DOHH2 (cell line): ENCODE results near the gene ROR2.

Experiments used
- H3F3A ChIP-seq: fragments of 200-600 bp; sonication (generic), shearing (Covaris generic); 2 replicates; pipeline ENCODE4 v1.6.0; 2016; ENCODE audit warnings: antibody characterized with exemption, mild to moderate bottlenecking; ENCODE audit not compliant: control insufficient read depth, insufficient read depth
- H3K27ac ChIP-seq: fragments of 200-600 bp; sonication (generic); 2 replicates; pipeline ENCODE4 v1.5.1; 2014; ENCODE audit warnings: low read depth, mild to moderate bottlenecking, low read length, moderate library complexity
- H3K27me3 ChIP-seq: fragments of 200-600 bp; sonication (generic); 2 replicates; pipeline ENCODE4 v1.6.1; 2014; ENCODE audit warnings: mild to moderate bottlenecking, low read length, mixed read lengths; ENCODE audit not compliant: control insufficient read depth
- H3K36me3 ChIP-seq: fragments of 200-600 bp; sonication (generic); 2 replicates; pipeline ENCODE4 v1.6.1; 2014; ENCODE audit warnings: mild to moderate bottlenecking, low read length, moderate library complexity, mixed read lengths; ENCODE audit not compliant: control insufficient read depth
- H3K4me1 ChIP-seq: fragments of 200-600 bp; sonication (generic); 2 replicates; pipeline ENCODE4 v1.6.1; 2014; ENCODE audit warnings: mild to moderate bottlenecking, low read length, mixed read lengths; ENCODE audit not compliant: control insufficient read depth
- H3K4me2 ChIP-seq: fragments of 200-600 bp; sonication (generic); 2 replicates; pipeline ENCODE4 v1.6.0; 2014; ENCODE audit warnings: mild to moderate bottlenecking, low read length, moderate library complexity
- H3K4me3 ChIP-seq: fragments of 200-600 bp; sonication (generic); 2 replicates; pipeline ENCODE4 v1.5.1; 2014; ENCODE audit warnings: mild to moderate bottlenecking, low read length, mixed read lengths
- H3K79me2 ChIP-seq: fragments of 200-600 bp; sonication (generic); 2 replicates; pipeline ENCODE4 v1.6.1; 2014; ENCODE audit warnings: mild to moderate bottlenecking, low read length, mixed read lengths; ENCODE audit not compliant: control insufficient read depth
- H3K9me2 ChIP-seq: fragments of 200-600 bp; sonication (generic); replicated peaks from 2 replicates; pipeline ENCODE4 v1.6.1; 2014; ENCODE audit warnings: mild to moderate bottlenecking, low read length, mixed read lengths; ENCODE audit not compliant: control insufficient read depth
- H3K9me3 ChIP-seq: fragments of 200-600 bp; sonication (generic); 2 replicates; pipeline ENCODE4 v1.6.1; 2014; ENCODE audit warnings: antibody characterized with exemption, low read length, mixed read lengths; ENCODE audit not compliant: control insufficient read depth, insufficient read depth
- H4K20me1 ChIP-seq: fragments of 200-600 bp; sonication (generic); 2 replicates; pipeline ENCODE4 v1.6.0; 2014; ENCODE audit warnings: low read depth, mild to moderate bottlenecking, antibody characterized with exemption, low read length, moderate library complexity; ENCODE audit not compliant: control insufficient read depth, insufficient read depth
- EZH2phosphoT487 ChIP-seq: fragments of 200-600 bp; sonication (generic); IDR thresholded peaks from 2 replicates; pipeline ENCODE4 v1.6.1; 2017; ENCODE audit warnings: borderline replicate concordance, mild to moderate bottlenecking, antibody characterized with exemption, low read length, moderate library complexity, mixed read lengths
- TF ChIP-seq, protein P1 (sequence below): fragments of 200-600 bp; sonication (generic); IDR thresholded peaks from one replicate; pipeline ENCODE4 v1.5.1; 2014; ENCODE audit warnings: antibody characterized with exemption, mild to moderate bottlenecking, low read depth, low read length; ENCODE audit not compliant: poor library complexity, severe bottlenecking

ROR2 gene

GRCh38 chr9:91606255-91606995, 343.6 kb downstream of the ROR2 start:
- Histone ChIP-seq H3K9me3 (no peaks in the 10 kb centered on the region), H3K4me2 (no peak overlapping the region), H3K27ac (no peak overlapping the region), H4K20me1 (no peaks in the 10 kb centered on the region), H3F3A (no peaks in the 10 kb centered on the region), H3K4me1 (no peaks in the 10 kb centered on the region), H3K4me3 (no peak overlapping the region), H3K79me2 (no peaks in the 10 kb centered on the region), H3K9me2 (no peaks in the 10 kb centered on the region), H3K27me3 (no peaks in the 10 kb centered on the region), H3K36me3 (no peaks in the 10 kb centered on the region)
- no peak for TF ChIP-seq EZH2phosphoT487
- TF ChIP-seq, protein P1, sequence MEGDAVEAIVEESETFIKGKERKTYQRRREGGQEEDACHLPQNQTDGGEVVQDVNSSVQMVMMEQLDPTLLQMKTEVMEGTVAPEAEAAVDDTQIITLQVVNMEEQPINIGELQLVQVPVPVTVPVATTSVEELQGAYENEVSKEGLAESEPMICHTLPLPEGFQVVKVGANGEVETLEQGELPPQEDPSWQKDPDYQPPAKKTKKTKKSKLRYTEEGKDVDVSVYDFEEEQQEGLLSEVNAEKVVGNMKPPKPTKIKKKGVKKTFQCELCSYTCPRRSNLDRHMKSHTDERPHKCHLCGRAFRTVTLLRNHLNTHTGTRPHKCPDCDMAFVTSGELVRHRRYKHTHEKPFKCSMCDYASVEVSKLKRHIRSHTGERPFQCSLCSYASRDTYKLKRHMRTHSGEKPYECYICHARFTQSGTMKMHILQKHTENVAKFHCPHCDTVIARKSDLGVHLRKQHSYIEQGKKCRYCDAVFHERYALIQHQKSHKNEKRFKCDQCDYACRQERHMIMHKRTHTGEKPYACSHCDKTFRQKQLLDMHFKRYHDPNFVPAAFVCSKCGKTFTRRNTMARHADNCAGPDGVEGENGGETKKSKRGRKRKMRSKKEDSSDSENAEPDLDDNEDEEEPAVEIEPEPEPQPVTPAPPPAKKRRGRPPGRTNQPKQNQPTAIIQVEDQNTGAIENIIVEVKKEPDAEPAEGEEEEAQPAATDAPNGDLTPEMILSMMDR = no peak

DNA sequence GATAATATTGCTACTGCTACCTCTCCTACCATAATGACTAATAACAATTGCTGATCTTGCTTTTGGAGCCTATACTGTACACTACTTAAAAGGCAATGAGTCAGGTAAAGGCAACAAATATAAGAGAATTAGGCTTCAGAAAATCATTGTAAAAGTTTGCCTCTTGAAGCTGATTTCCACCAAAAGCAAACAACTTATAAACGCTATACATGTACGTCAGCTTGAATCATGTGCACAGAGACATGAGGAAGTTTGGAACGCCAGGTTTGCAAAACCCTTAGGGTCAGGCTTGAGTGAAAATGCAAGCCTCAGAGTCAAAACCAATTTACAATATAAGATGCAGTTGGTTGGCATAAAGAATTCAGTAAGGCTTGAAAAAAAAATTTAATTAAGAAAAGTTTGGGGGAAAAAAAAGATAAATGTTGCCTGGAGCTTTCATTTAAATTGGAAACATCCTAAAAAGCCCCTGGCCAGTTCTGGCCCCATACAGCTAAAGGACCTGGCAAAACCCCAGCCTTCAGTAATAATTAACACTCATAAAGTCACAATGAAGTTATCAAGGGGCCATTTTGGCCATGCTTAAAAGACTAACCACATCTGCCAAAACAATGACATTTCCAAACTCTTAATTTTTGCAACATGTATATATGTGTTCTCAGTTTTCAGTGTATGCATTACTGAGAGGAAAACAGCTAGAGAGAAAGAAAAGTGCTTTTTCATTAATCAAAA, 345.4 kb downstream of the ROR2 start:
- Histone ChIP-seq H3K27ac (no peak overlapping the region), H3K36me3 (no peaks in the 10 kb centered on the region), H3F3A (no peaks in the 10 kb centered on the region), H3K9me2 (no peaks in the 10 kb centered on the region), H4K20me1 (no peaks in the 10 kb centered on the region), H3K4me3 (no peak overlapping the region), H3K4me1 (no peaks in the 10 kb centered on the region), H3K79me2 (no peaks in the 10 kb centered on the region), H3K27me3 (no peaks in the 10 kb centered on the region), H3K9me3 (no peaks in the 10 kb centered on the region), H3K4me2 (no peak overlapping the region)
- TF ChIP-seq, protein P1 = no peak
- no peak for TF ChIP-seq EZH2phosphoT487

DNA sequence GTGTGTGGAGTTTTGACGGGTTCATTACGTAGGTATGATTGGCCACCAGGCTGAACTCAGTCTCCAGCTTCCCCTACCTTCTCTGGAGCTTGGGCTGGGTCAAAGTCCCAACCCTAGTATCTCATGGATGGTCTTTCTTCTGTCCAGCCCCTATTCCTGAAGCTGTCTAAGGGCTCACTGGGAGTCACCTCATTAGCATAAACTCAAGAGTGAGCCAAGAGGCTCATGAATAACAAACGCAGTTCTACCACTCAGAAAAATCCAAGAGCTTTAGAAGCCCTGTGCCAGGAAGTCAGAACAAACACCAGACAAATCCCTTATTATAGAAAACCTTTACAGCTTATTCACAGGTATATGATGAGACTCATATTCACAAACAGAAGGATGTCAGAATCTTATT, 346.1 kb downstream of the ROR2 start:
- Histone ChIP-seq H4K20me1 (no peaks in the 10 kb centered on the region), H3K27me3 (no peaks in the 10 kb centered on the region), H3K9me2 (no peaks in the 10 kb centered on the region), H3K36me3 (no peaks in the 10 kb centered on the region), H3K4me2 (no peak overlapping the region), H3K79me2 (no peaks in the 10 kb centered on the region), H3K27ac (no peak overlapping the region), H3K4me3 (no peak overlapping the region), H3K9me3 (no peaks in the 10 kb centered on the region), H3F3A (no peaks in the 10 kb centered on the region), H3K4me1 (no peaks in the 10 kb centered on the region)
- TF ChIP-seq, protein P1 = no peak
